GM10266 (cell line): ENCODE data around the gene COL15A1.

Experiments
- DNase-seq: peaks from one replicate; pipeline ENCODE4 v3.0.0; 2012; ENCODE audit errors: extremely low spot score
- CTCF ChIP-seq: IDR thresholded peaks from 2 replicates; pipeline ENCODE4 v1.5.1; 2012; ENCODE audit warnings: mild to moderate bottlenecking, low read depth; ENCODE audit not compliant: control insufficient read depth, insufficient read depth; ENCODE audit errors: missing control alignments

Gene COL15A1

DNA sequence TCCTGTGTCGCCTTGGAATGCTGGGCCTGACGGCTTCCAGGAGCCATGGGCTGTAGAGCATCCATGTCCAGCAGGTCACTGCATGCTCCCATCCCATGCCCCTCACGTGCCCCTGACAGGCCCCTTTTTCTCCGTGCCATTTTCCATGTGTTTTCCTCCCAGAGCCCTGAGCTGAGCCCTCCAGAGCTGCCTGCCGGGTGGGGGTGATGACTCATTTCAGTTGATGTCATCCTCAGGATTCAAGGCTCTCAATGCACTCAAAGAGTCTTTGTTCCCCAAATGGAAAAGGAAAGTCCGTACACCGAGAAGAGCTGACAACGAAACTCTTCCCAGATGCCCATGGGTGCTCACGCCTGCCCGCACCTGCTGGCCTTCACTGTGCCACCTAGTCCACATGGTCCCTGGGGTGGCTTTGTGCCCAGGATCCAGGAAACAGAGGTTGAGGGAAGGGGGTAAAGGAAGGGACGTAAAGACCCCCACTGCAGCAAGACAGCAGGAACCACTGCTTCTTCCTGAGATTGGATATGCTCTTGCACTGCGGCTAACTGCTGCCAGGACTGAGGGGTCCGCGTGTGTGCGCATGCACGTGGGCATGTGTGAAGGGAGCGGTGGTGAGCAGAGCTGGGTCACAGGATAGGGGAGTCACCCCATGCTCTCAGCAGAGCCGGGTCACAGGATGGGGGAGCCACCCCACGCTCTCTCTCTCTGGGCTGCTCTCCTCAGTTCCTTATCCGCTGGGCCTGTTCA lies 27.6 kb downstream of the COL15A1 start:
- no peak for DNase-seq
- no peak for TF ChIP-seq CTCF

DNA sequence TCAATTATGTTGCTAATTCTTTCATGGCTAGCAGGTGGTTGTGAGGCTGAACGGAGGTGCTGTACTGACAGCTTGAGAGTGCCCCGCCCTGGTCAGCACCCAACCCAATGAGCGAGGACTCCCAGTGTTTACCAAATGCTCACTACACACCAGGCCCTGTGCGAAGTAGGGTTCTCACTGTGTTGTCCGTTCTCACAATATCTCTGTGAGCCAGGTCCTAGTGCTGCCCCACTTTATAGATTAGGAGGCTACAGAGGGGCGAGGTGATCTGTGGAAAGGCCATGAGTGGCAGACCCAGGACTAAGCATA lies 28.2 kb downstream of the COL15A1 start:
- TF ChIP-seq CTCF, result no peak
- no peak for DNase-seq

- no peak for TF ChIP-seq CTCF
- DNase-seq, result no peak
Observed at GRCh38 chr9:98972716-98973115, 29.0 kb downstream of the COL15A1 start.

DNA sequence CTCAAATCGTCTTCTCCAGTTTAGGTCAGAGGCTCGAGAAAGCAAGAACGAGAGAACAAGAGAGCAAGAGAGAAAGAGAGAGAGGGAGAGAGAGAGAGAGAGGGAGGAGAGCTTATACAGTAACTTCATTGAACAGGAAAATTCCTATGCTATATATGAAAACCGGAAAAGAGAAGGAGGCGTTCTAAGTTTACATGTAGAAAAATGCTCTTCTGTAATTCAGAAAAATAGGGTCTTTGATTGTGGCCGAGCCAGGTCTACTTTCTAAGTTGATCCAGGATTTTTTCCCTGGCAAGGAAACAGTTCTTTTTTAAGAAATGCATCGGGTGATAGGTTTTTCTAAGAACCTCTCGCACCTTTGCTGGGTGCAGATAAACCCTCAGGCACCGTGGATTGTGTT lies 29.5 kb downstream of the COL15A1 start:
- no peak for TF ChIP-seq CTCF
- DNase-seq, result no peak

GRCh38 chr9:98973576-98973975 lies 29.9 kb downstream of the COL15A1 start:
- TF ChIP-seq CTCF, result no peak
- no peak for DNase-seq

DNA sequence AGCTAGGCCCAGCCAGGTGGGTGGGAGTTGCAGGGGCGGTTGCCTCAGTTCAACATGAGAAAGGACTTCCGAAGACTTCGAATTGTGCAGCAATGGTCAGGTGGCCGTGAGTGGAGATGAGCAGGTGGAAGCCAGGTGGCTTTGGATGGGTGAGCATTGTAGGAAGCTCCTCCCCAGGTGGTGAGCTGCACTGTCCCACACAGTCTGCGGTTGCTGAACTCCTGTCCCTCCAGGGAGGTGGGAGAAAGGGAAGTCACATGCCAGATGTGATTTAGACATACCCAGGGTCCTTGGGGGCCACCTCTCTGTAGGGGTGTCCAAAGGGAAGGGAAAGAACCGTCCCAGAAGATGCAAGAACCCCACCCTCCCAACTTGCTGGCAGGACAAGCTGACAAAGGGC lies 30.4 kb downstream of the COL15A1 start:
- TF ChIP-seq CTCF, result no peak
- DNase-seq, result no peak

- TF ChIP-seq CTCF, result no peak
- no peak for DNase-seq
Observed at GRCh38 chr9:98974554-98974953, 30.8 kb downstream of the COL15A1 start.
